Thyroid gland (tissue), 4 donors: Measurements from ENCODE around the gene WDR83. TPM values are rescaled to one million over a fixed set of nuclear protein-coding genes. Genes with fewer than 3 reads are reported as not detected.
A peak's percentile ranks its signal among the peaks of the same experiment; 100 is the strongest.
"Not testable (repeated sequence)": the region's sequence is repeated elsewhere in the genome, so short reads cannot be mapped to it uniquely, and the experiment has no call there.

ENCODE experiments used
- DNase-seq, 2 donors: peaks; one replicate each; pipeline ENCODE4 v3.0.0-alpha.2; 2019
- H3K27ac ChIP-seq, 3 donors: fragments of 200-600 bp; sonication (generic); 1 replicate in 2 of 3; 2 replicates in 1 of 3; pipeline ENCODE4 v1.5.1; 2016 to 2019; ENCODE audit warnings: mild to moderate bottlenecking in 1 of 3, moderate library complexity in 1 of 3
- H3K27me3 ChIP-seq: fragments of 200-600 bp; sonication (generic); one replicate; pipeline ENCODE4 v1.5.1; 2019
- H3K36me3 ChIP-seq, 2 donors: fragments of 200-600 bp; sonication (generic); one replicate each; pipeline ENCODE4 v1.5.1; 2016 to 2019
- H3K4me1 ChIP-seq, 2 donors: fragments of 200-600 bp; sonication (generic); one replicate each; pipeline ENCODE4 v1.5.1; 2017 to 2019
- H3K4me3 ChIP-seq, 3 donors: fragments of 200-600 bp; sonication (generic); replicated peaks in 1 of 3; 1 replicate in 2 of 3; 2 replicates in 1 of 3; pipeline ENCODE4 v1.5.1; 2016; ENCODE audit warnings: mild to moderate bottlenecking in 1 of 3
- H3K9me3 ChIP-seq: fragments of 200-600 bp; sonication (generic); one replicate; pipeline ENCODE4 v1.5.1; 2017
- CTCF ChIP-seq, 6 experiments: fragments of 200-600 bp in 3 of 6; fragments of 450-650 bp in 3 of 6; sonication (generic) in 3 of 6; IDR thresholded peaks; one replicate each; pipeline ENCODE4 v1.5.1; 2016 to 2019; ENCODE audit warnings: antibody characterized with exemption in 6 of 6, mild to moderate bottlenecking in 2 of 6, inconsistent platforms in 1 of 6, moderate library complexity in 1 of 6
- POLR2A ChIP-seq, 2 donors: fragments of 450-650 bp; IDR thresholded peaks; one replicate each; pipeline ENCODE4 v1.6.1; 2017; ENCODE audit warnings: antibody characterized with exemption in 2 of 2, mild to moderate bottlenecking in 2 of 2, moderate library complexity in 1 of 2
- WGBS, 2 donors: methylation state at CpG; one replicate each; pipeline ENCODE4 v1.1.5; 2017; 5-methylcytosine and 5-hydroxymethylcytosine counted together
- intact Hi-C: fragments of 100-400 bp; cut with DNase I; formaldehyde crosslinking; loops from one replicate; pipeline ENCODE4 v1.15.1; 2023
- total RNA-seq, 4 donors: library from RNA; depleted of rRNA; stranded (reverse); fragments of >200 nt; gene quantifications; one replicate each; pipeline ENCODE4 v1.2.3, GENCODE V29; 2016

The WDR83 gene
- total RNA-seq, 4 donors from 2014 or later: 9.5 to 17.5 (median 14.3) TPM

GRCh38 chr19:12639901-12640613 is 26.6 kb upstream of the WDR83 start:
- H3K9me3 ChIP-seq: no peaks in the 10 kb centered on the region
- H3K4me3 ChIP-seq: peak overlapping the region in 1 of 3 donors; percentile 0
- peak overlapping the region in 1 of 3 donors; percentile 10 for H3K27ac ChIP-seq
- WGBS, 2 donors: 7 to 13% methylated on average over 21 to 27 of the region's 39 CpGs
- no peaks in the 10 kb centered on the region for H3K27me3 ChIP-seq
- intact Hi-C loops: no loop called here
- H3K36me3 ChIP-seq: no peaks in the 10 kb centered on the region
- TF ChIP-seq POLR2A (IDR thresholded peaks at IDR 0.05) (no peak), CTCF (IDR thresholded peaks at IDR 0.05) (peak; percentile 62 to 86 (median 74))
- peak; percentile 82 to 88 for DNase-seq
- peaks cover 4% of the 10 kb centered on the region in 2 donors for H3K4me1 ChIP-seq

- no peak overlapping the region for H3K4me3 ChIP-seq
- intact Hi-C loops: no loop called here
- peaks cover 4% of the 10 kb centered on the region in 2 donors for H3K4me1 ChIP-seq
- H3K27ac ChIP-seq: no peak overlapping the region
- no peaks in the 10 kb centered on the region for H3K9me3 ChIP-seq
- no peak for DNase-seq
- H3K36me3 ChIP-seq: no peaks in the 10 kb centered on the region
- no peak for TF ChIP-seq POLR2A (IDR thresholded peaks at IDR 0.05)
- no peak for TF ChIP-seq CTCF (IDR thresholded peaks at IDR 0.05)
- no peaks in the 10 kb centered on the region for H3K27me3 ChIP-seq
- WGBS, 2 donors: 77 to 78% methylated on average over 13 of the region's 13 CpGs
Observed at GRCh38 chr19:12641456-12641855, 25.2 kb upstream of the WDR83 start.

GRCh38 chr19:12642506-12642905 is 24.1 kb upstream of the WDR83 start:
- Histone ChIP-seq H3K9me3 (no peaks in the 10 kb centered on the region), H3K36me3 (no peaks in the 10 kb centered on the region), H3K4me1 (peaks cover 6 to 8% of the 10 kb centered on the region in 2 donors), H3K27me3 (no peaks in the 10 kb centered on the region), H3K27ac (no peak overlapping the region), H3K4me3 (no peak overlapping the region)
- 90 to 92% methylated on average over 19 to 25 of the region's 26 CpGs for WGBS, 2 donors
- intact Hi-C loops: no loop called here
- DNase-seq: no peak
- TF ChIP-seq CTCF (IDR thresholded peaks at IDR 0.05) (no peak), POLR2A (IDR thresholded peaks at IDR 0.05) (no peak)

GRCh38 chr19:12643716-12644115 is 22.9 kb upstream of the WDR83 start:
- H3K4me1 ChIP-seq: peaks cover 18 to 19% of the 10 kb centered on the region in 2 donors
- DNase-seq, H3K27me3 ChIP-seq, intact Hi-C loops, H3K27ac ChIP-seq, H3K9me3 ChIP-seq, H3K36me3 ChIP-seq, H3K4me3 ChIP-seq: not testable (repeated sequence)
- WGBS, 2 donors: 91 to 96% methylated on average over 14 of the region's 14 CpGs

- no peaks in the 10 kb centered on the region for H3K36me3 ChIP-seq
- H3K4me3 ChIP-seq: no peak overlapping the region
- H3K27me3 ChIP-seq: no peaks in the 10 kb centered on the region
- no peak for DNase-seq
- H3K27ac ChIP-seq: no peak overlapping the region
- H3K4me1 ChIP-seq: peaks cover 14 to 15% of the 10 kb centered on the region in 2 donors
- H3K9me3 ChIP-seq: no peaks in the 10 kb centered on the region
- intact Hi-C loops: no loop called here
- TF ChIP-seq POLR2A (IDR thresholded peaks at IDR 0.05) (no peak), CTCF (IDR thresholded peaks at IDR 0.05) (no peak)
- 85 to 96% methylated on average over 10 of the region's 10 CpGs for WGBS, 2 donors
Observed at GRCh38 chr19:12646551-12646950, 20.1 kb upstream of the WDR83 start.
